Astrocyte of the cerebellum (primary cell): ENCODE results near the gene TAGLN.

Experiments
- DNase-seq: peaks from one replicate; pipeline ENCODE4 v3.0.0-alpha.2; 2011; ENCODE audit warnings: low read depth
- H3K4me3 ChIP-seq: 2 replicates; pipeline ENCODE4 v1.5.1; 2011; ENCODE audit warnings: mild to moderate bottlenecking, low read depth, low read length, moderate library complexity
- CTCF ChIP-seq: IDR thresholded peaks from 2 replicates; pipeline ENCODE4 v1.5.1; 2012; ENCODE audit warnings: low read length, low read depth, moderate library complexity, mild to moderate bottlenecking; ENCODE audit errors: missing control alignments
- in situ Hi-C: cut with HindIII; loops from 2 replicates; pipeline ENCODE4 v1.10.0; 2017; ENCODE audit warnings: low sequenced_read_pairs

TAGLN gene

GRCh38 chr11:117175104-117175503 is 24.1 kb upstream of the TAGLN start:
- in situ Hi-C loops = no loop called here
- TF ChIP-seq CTCF = no peak
- no peak for DNase-seq
- no peak overlapping the region for H3K4me3 ChIP-seq

GRCh38 chr11:117175781-117176180 is 23.4 kb upstream of the TAGLN start:
- H3K4me3 ChIP-seq = no peak overlapping the region
- no peak for DNase-seq
- in situ Hi-C loops = no loop called here
- TF ChIP-seq CTCF = no peak

GRCh38 chr11:117176186-117176585 is 23.0 kb upstream of the TAGLN start:
- TF ChIP-seq CTCF = no peak
- DNase-seq = no peak
- no peak overlapping the region for H3K4me3 ChIP-seq
- in situ Hi-C loops = no loop called here

- in situ Hi-C loops = no loop called here
- no peak for DNase-seq
- no peak for TF ChIP-seq CTCF
- H3K4me3 ChIP-seq = peak overlapping the region; percentile 78
Measured at GRCh38 chr11:117177534-117178209, 21.5 kb upstream of the TAGLN start.

- in situ Hi-C loops = no loop called here
- no peak for TF ChIP-seq CTCF
- DNase-seq = peak; percentile 87
- H3K4me3 ChIP-seq = peak within 1 kb of the TSS; percentile 78
Measured at GRCh38 chr11:117178210-117179034, 20.7 kb upstream of the TAGLN start, which contains the start of gene SIDT2. TSS of gene SIDT2 (plus strand) at chr11:117178743. CDS start at chr11:117179264, 521 bp downstream.

- DNase-seq = peak; percentile 64
- in situ Hi-C loops = no loop called here
- TF ChIP-seq CTCF = no peak
Measured at GRCh38 chr11:117179048-117179999, 19.8 kb upstream of the TAGLN start.

More at GRCh38 chr11:117179048-117179999, 19.8 kb upstream of the TAGLN start:
- peak overlapping the region; percentile 78 for H3K4me3 ChIP-seq
